ENCODE data around the gene CTR9. TPM values are rescaled to one million over a fixed set of nuclear protein-coding genes. Genes with fewer than 3 reads are reported as not detected.
A peak's percentile ranks its signal among the peaks of the same experiment; 100 is the strongest.

Gene CTR9
- total and polyA plus RNA-seq, 4 donors = 12.5 to 33.4 (median 19.7) TPM

DNA sequence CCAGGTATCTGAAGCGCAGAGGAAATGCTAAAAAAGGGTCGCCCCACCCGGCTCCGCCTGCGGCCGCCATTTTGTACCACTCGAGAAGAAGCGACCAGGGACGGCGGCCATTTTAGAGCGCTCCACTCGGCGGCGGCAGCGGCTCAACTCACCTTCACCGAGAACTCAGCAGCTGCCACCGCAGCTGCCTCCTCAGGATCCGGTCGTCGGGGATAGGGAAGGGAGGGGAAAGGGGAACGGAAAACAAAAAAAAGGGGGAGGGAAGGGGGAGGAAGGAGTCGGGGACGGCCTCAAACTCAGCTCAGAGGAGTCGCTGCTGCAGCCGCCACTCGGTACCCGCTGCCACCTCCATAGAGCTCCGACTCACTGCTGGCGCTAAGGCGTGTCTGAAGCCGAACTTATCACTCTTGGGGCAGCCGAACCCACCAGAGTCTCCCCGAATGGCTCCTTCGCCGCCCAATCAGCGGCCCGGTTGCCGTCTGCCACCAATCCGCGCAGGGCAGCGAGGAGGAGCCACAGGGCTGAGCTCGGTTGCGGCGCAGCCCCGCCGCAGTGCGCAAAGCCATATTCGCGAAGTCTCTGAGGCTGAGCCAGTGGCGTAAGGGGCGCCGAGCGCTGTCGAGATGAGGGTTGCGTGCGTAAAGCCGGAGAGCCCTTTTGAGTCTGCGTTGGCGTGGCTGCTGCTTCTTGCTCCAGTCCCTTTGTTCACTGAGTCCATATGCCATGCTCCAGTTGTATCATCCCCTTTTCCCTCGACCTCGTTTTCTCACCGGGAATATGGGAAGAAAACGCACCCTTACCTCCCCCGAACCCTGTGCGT is 57.7 kb downstream of the CTR9 start, which contains the start of gene EIF4G2:
Gene EIF4G2 (minus strand): TSS at position 374 of the 820 bp plus-strand sequence.
- peaks cover 14 to 29% (median 26%) of the 10 kb centered on the region in 4 donors for H3K36me3 ChIP-seq (ENCODE audit: control insufficient read depth in 4 of 4, insufficient read depth in 3 of 4, low read depth in 1 of 4, low read length in 3 of 4)
- peak; percentile 98 for DNase-seq (ENCODE audit: low spot score)
- TF ChIP-seq YY1 (IDR thresholded peaks at IDR 0.05) (peak; percentile 100), FOXA2 (IDR thresholded peaks at IDR 0.05) (no peak), FOXA1 (IDR thresholded peaks at IDR 0.05) (no peak), NR2F2 (IDR thresholded peaks at IDR 0.05) (peak; percentile 26), RAD21 (IDR thresholded peaks at IDR 0.05) (peak; percentile 17 to 18), JUND (IDR thresholded peaks at IDR 0.05) (no peak), HNF4G (IDR thresholded peaks at IDR 0.05) (no peak), HNF4A (conservative IDR thresholded peaks at IDR 0.05) (no peak), RXRA (IDR thresholded peaks at IDR 0.05) (peak in 1 of 2 donors; percentile 55), SP1 (IDR thresholded peaks at IDR 0.05) (peak; percentile 68), TAF1 (conservative IDR thresholded peaks at IDR 0.05) (peak; percentile 99), GABPA (IDR thresholded peaks at IDR 0.05 in 1 of 2, conservative IDR thresholded peaks at IDR 0.05 in 1 of 2) (no peak), EGR1 (IDR thresholded peaks at IDR 0.05; ENCODE audit: low read depth in 2 of 2) (peak; percentile 99)
- TF ChIP-seq, protein P1, sequence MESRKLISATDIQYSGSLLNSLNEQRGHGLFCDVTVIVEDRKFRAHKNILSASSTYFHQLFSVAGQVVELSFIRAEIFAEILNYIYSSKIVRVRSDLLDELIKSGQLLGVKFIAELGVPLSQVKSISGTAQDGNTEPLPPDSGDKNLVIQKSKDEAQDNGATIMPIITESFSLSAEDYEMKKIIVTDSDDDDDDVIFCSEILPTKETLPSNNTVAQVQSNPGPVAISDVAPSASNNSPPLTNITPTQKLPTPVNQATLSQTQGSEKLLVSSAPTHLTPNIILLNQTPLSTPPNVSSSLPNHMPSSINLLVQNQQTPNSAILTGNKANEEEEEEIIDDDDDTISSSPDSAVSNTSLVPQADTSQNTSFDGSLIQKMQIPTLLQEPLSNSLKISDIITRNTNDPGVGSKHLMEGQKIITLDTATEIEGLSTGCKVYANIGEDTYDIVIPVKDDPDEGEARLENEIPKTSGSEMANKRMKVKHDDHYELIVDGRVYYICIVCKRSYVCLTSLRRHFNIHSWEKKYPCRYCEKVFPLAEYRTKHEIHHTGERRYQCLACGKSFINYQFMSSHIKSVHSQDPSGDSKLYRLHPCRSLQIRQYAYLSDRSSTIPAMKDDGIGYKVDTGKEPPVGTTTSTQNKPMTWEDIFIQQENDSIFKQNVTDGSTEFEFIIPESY (IDR thresholded peaks at IDR 0.05) = no peak
- TF ChIP-seq, protein P2, sequence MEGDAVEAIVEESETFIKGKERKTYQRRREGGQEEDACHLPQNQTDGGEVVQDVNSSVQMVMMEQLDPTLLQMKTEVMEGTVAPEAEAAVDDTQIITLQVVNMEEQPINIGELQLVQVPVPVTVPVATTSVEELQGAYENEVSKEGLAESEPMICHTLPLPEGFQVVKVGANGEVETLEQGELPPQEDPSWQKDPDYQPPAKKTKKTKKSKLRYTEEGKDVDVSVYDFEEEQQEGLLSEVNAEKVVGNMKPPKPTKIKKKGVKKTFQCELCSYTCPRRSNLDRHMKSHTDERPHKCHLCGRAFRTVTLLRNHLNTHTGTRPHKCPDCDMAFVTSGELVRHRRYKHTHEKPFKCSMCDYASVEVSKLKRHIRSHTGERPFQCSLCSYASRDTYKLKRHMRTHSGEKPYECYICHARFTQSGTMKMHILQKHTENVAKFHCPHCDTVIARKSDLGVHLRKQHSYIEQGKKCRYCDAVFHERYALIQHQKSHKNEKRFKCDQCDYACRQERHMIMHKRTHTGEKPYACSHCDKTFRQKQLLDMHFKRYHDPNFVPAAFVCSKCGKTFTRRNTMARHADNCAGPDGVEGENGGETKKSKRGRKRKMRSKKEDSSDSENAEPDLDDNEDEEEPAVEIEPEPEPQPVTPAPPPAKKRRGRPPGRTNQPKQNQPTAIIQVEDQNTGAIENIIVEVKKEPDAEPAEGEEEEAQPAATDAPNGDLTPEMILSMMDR (IDR thresholded peaks at IDR 0.05; ENCODE audit: low read depth, low read length, missing input control) = no peak
- TF ChIP-seq, protein P3, sequence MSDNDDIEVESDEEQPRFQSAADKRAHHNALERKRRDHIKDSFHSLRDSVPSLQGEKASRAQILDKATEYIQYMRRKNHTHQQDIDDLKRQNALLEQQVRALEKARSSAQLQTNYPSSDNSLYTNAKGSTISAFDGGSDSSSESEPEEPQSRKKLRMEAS (IDR thresholded peaks at IDR 0.05) = peak; percentile 16
- TF ChIP-seq, protein P4, sequence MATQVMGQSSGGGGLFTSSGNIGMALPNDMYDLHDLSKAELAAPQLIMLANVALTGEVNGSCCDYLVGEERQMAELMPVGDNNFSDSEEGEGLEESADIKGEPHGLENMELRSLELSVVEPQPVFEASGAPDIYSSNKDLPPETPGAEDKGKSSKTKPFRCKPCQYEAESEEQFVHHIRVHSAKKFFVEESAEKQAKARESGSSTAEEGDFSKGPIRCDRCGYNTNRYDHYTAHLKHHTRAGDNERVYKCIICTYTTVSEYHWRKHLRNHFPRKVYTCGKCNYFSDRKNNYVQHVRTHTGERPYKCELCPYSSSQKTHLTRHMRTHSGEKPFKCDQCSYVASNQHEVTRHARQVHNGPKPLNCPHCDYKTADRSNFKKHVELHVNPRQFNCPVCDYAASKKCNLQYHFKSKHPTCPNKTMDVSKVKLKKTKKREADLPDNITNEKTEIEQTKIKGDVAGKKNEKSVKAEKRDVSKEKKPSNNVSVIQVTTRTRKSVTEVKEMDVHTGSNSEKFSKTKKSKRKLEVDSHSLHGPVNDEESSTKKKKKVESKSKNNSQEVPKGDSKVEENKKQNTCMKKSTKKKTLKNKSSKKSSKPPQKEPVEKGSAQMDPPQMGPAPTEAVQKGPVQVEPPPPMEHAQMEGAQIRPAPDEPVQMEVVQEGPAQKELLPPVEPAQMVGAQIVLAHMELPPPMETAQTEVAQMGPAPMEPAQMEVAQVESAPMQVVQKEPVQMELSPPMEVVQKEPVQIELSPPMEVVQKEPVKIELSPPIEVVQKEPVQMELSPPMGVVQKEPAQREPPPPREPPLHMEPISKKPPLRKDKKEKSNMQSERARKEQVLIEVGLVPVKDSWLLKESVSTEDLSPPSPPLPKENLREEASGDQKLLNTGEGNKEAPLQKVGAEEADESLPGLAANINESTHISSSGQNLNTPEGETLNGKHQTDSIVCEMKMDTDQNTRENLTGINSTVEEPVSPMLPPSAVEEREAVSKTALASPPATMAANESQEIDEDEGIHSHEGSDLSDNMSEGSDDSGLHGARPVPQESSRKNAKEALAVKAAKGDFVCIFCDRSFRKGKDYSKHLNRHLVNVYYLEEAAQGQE (IDR thresholded peaks at IDR 0.05) = peak; percentile 96
- TF ChIP-seq, protein P5, sequence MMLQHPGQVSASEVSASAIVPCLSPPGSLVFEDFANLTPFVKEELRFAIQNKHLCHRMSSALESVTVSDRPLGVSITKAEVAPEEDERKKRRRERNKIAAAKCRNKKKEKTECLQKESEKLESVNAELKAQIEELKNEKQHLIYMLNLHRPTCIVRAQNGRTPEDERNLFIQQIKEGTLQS (IDR thresholded peaks at IDR 0.05) = peak; percentile 24
- H3K4me3 ChIP-seq (ENCODE audit: low read depth in 1 of 3, low read length in 3 of 3) = peak within 1 kb of the TSS; percentile 95 to 97 (median 96)
- under 1% methylated on average over 65 of the region's 65 CpGs for WGBS
- no peaks in the 10 kb centered on the region for H3K27me3 ChIP-seq (ENCODE audit: control insufficient read depth in 4 of 4, insufficient read depth in 4 of 4, low read length in 3 of 4)
- peak within 1 kb of the TSS; percentile 97 to 99 for H3K9ac ChIP-seq (ENCODE audit: low read depth in 1 of 2, low read length in 2 of 2)
- H3K9me3 ChIP-seq (ENCODE audit: control insufficient read depth in 4 of 4, low read length in 3 of 4) = no peaks in the 10 kb centered on the region
- peaks cover 4 to 28% (median 18%) of the 10 kb centered on the region in 4 donors for H3K4me1 ChIP-seq (ENCODE audit: control insufficient read depth in 4 of 4, insufficient read depth in 4 of 4, low read length in 3 of 4)
- H3K27ac ChIP-seq (ENCODE audit: low read depth in 1 of 2, low read length in 2 of 2) = peak within 1 kb of the TSS; percentile 97 to 99

Data from liver (tissue), 9 donors.